ENCODE measurements around the gene GLO1. TPM values are rescaled to one million over a fixed set of nuclear protein-coding genes. Genes with fewer than 3 reads are reported as not detected.

The GLO1 gene
- total and polyA plus RNA-seq, 7 donors: 39.5 to 151 (median 83.2) TPM

DNA sequence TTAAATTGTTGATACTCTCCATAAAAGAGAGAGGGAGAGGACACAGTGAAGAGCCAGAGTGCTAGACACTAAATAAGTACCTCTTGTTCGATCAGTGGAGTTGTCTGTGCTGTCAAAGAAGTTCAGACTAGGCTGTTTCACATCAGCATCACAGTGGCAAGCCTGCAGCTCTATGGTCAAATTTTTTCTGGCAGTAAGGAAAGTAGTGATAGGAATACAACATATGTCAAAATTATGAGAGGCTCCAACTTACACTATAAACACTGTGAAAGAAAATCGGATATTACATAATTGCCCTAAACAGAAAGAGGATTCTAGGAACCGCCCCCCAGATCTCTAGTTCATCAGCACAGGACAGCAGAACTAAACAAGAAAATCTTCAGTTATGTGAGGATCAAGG, 35.3 kb upstream of the GLO1 start:
- no peak overlapping the region for H3K4me3 ChIP-seq
- peaks cover 0 to 3% (median under 1%) of the 10 kb centered on the region in 3 donors for H3K27me3 ChIP-seq (ENCODE audit: insufficient read depth in 3 of 3, low read length in 2 of 3)
- TF ChIP-seq, protein P1, sequence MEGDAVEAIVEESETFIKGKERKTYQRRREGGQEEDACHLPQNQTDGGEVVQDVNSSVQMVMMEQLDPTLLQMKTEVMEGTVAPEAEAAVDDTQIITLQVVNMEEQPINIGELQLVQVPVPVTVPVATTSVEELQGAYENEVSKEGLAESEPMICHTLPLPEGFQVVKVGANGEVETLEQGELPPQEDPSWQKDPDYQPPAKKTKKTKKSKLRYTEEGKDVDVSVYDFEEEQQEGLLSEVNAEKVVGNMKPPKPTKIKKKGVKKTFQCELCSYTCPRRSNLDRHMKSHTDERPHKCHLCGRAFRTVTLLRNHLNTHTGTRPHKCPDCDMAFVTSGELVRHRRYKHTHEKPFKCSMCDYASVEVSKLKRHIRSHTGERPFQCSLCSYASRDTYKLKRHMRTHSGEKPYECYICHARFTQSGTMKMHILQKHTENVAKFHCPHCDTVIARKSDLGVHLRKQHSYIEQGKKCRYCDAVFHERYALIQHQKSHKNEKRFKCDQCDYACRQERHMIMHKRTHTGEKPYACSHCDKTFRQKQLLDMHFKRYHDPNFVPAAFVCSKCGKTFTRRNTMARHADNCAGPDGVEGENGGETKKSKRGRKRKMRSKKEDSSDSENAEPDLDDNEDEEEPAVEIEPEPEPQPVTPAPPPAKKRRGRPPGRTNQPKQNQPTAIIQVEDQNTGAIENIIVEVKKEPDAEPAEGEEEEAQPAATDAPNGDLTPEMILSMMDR (IDR thresholded peaks at IDR 0.05): no peak
- intact Hi-C loops (cut with DNase I): no loop called here
- no peaks in the 10 kb centered on the region for H3K9me3 ChIP-seq
- DNase-seq (no peak), ATAC-seq (no peak)
- H3K36me3 ChIP-seq (ENCODE audit: insufficient read depth in 1 of 2, low read depth in 1 of 2): no peaks in the 10 kb centered on the region
- 49 to 71% (median 69%) methylated on average over 3 of the region's 3 CpGs for WGBS, 3 donors
- no peak overlapping the region for H3K27ac ChIP-seq
- H3K4me1 ChIP-seq: no peaks in the 10 kb centered on the region

DNA sequence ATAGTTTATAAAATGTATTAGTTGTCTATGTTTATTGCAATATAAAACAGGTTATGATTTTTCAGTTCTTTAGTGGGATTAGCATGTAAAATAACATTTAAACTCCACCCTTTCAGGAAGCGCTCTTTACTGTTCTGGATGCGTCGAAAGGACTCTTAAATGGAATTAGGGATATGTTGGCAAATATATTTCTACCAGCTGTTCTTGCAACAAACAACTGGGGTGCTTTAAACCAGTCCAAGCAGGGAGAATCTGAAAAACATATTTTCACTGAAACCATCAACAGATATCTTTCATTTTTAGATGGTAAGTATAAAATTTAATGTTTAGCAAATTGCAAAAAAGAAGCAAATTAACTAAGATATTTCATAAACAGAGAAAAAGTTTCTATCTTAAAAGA, 34.0 kb upstream of the GLO1 start:
- no peaks in the 10 kb centered on the region for H3K36me3 ChIP-seq (ENCODE audit: insufficient read depth in 1 of 2, low read depth in 1 of 2)
- TF ChIP-seq, protein P1 (IDR thresholded peaks at IDR 0.05): no peak
- no peaks in the 10 kb centered on the region for H3K9me3 ChIP-seq
- no peak overlapping the region for H3K4me3 ChIP-seq
- DNase-seq: no peak
- WGBS, 3 donors: 22 to 50% (median 37%) methylated on average over 3 of the region's 3 CpGs
- H3K4me1 ChIP-seq: no peaks in the 10 kb centered on the region
- H3K27me3 ChIP-seq (ENCODE audit: insufficient read depth in 3 of 3, low read length in 2 of 3): peaks cover 0 to 3% (median 0%) of the 10 kb centered on the region in 3 donors
- H3K27ac ChIP-seq: no peak overlapping the region
- ATAC-seq: no peak
- intact Hi-C loops (cut with DNase I): no loop called here

DNA sequence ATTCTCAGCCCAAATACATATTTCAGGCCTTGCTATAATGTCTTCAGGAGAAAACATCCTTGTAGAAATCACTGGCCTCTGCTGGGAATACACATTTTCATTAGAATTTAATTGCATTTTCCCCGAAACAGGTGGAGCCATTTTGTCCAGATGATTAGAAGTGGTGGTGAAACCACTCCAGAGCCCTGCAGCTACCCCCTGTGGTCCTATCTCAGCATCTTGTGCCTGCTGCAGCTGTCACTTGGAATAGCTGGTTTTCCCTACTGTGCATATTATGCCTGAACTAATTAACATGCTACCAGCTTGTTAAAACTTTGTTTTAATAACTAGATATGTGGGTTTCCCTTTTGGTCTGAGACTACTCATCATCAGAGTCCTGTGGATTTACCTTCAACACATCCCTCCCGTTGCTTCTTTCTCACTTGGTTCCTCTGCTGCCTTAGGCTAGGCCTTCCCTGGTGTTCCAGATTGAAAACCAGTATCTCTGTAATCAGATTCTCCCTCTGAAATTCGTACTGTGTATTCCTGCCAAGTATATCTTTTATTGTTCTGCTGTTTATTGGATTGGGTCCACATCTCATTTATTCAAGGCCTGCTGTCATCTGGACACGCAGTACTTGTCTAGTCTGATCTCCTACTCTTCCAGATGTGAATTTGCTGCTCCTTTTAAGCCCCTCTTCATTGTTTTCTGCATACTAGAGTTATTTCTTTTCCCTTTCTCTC, 27.4 kb upstream of the GLO1 start:
- no peak overlapping the region for H3K27ac ChIP-seq
- intact Hi-C loops (cut with DNase I): no loop called here
- ATAC-seq: no peak
- H3K4me1 ChIP-seq: no peaks in the 10 kb centered on the region
- no peaks in the 10 kb centered on the region for H3K9me3 ChIP-seq
- TF ChIP-seq, protein P1 (IDR thresholded peaks at IDR 0.05): no peak
- 46 to 51% (median 48%) methylated on average over 4 of the region's 4 CpGs for WGBS, 3 donors
- DNase-seq: no peak
- no peaks in the 10 kb centered on the region for H3K36me3 ChIP-seq (ENCODE audit: insufficient read depth in 1 of 2, low read depth in 1 of 2)
- no peaks in the 10 kb centered on the region for H3K27me3 ChIP-seq (ENCODE audit: insufficient read depth in 3 of 3, low read length in 2 of 3)
- H3K4me3 ChIP-seq: no peak overlapping the region

DNA sequence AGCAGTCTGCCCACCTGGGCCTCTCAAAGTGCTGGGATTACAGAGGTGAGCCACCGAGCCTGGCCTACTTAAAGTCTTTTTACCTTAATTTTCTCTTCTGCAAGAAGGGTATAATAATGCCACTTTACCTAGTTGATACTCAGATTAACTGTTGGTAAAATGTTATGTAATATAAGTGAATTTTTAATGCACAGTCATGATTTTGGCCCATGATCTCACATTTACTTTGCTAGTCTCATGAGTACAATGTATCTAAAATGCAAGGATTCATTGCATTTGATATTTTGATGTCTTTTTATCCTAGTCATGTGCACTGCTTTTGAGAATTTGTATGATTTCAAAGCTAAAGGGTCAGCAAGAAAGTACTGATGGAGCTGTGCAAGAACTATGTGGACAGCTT, 25.3 kb upstream of the GLO1 start:
- intact Hi-C loops (cut with DNase I): no loop called here
- DNase-seq: no peak
- 87 to 93% (median 88%) methylated on average over 1 of the region's 1 CpG for WGBS, 3 donors

More for the DNA sequence above, 25.3 kb upstream of the GLO1 start:
- Histone ChIP-seq H3K4me1 (no peaks in the 10 kb centered on the region), H3K27me3 (ENCODE audit: insufficient read depth in 3 of 3, low read length in 2 of 3) (no peaks in the 10 kb centered on the region), H3K9me3 (no peaks in the 10 kb centered on the region), H3K27ac (no peak overlapping the region), H3K36me3 (ENCODE audit: insufficient read depth in 1 of 2, low read depth in 1 of 2) (no peaks in the 10 kb centered on the region), H3K4me3 (no peak overlapping the region)
- ATAC-seq: no peak
- TF ChIP-seq, protein P1 (IDR thresholded peaks at IDR 0.05): no peak

Measured in psoas muscle (tissue), 8 donors.